GM12878 (cell line): Measurements from ENCODE around the gene QPCT.

Source experiments
- ASH2L ChIP-seq: fragments of 300-600, 200-600 bp; sonication (generic); IDR thresholded peaks from 2 replicates; pipeline ENCODE4 v1.6.1; 2017; ENCODE audit warnings: low read depth, mild to moderate bottlenecking, borderline replicate concordance
- CTCF ChIP-seq, 3 experiments: IDR thresholded peaks in 2 of 3; conservative IDR thresholded peaks in 1 of 3; 2 replicates each; pipeline ENCODE4 v1.5.1; 2011; ENCODE audit warnings: low read depth in 3 of 3, low read length in 3 of 3, mild to moderate bottlenecking in 3 of 3, control low read depth in 2 of 3, moderate library complexity in 2 of 3, inconsistent platforms in 1 of 3, mixed read lengths in 1 of 3; ENCODE audit not compliant: control insufficient read depth in 2 of 3, insufficient read depth in 1 of 3; ENCODE audit errors: extremely low read depth in 1 of 3
- EP300 ChIP-seq, 2 experiments: fragments of 150-350 bp in 1 of 2; IDR thresholded peaks; 2 replicates each; pipeline ENCODE4 v1.6.1; 2011 to 2012; ENCODE audit warnings: low read depth in 2 of 2, low read length in 2 of 2, borderline replicate concordance in 1 of 2, improper control_type of control experiment in 1 of 2, inconsistent platforms in 1 of 2; ENCODE audit not compliant: control insufficient read depth in 1 of 2
- GABPA ChIP-seq: IDR thresholded peaks from 2 replicates; pipeline ENCODE4 v1.6.1; 2014; ENCODE audit warnings: antibody characterized with exemption, low read depth, mild to moderate bottlenecking, inconsistent platforms
- HDAC6 ChIP-seq: fragments of 200-600 bp; sonication (generic); IDR thresholded peaks from one replicate; pipeline ENCODE4 v1.8.0; 2017; ENCODE audit warnings: antibody characterized with exemption; ENCODE audit not compliant: unreplicated experiment
- JUND ChIP-seq: IDR thresholded peaks from 2 replicates; pipeline ENCODE4 v1.6.1; 2012; ENCODE audit warnings: low read depth, mild to moderate bottlenecking, low read length, improper control_type of control experiment, moderate library complexity
- KDM1A ChIP-seq: fragments of 200-600 bp; sonication (generic); IDR thresholded peaks from 2 replicates; pipeline ENCODE4 v1.6.1; 2016; ENCODE audit warnings: borderline replicate concordance
- SIN3A ChIP-seq: IDR thresholded peaks from 2 replicates; pipeline ENCODE4 v1.6.1; 2012; ENCODE audit warnings: low read depth, low read length, improper control_type of control experiment
- TAF1 ChIP-seq: IDR thresholded peaks from 2 replicates; pipeline ENCODE4 v1.6.1; 2011; ENCODE audit warnings: mild to moderate bottlenecking, low read depth, low read length, borderline replicate concordance
- ZZZ3 ChIP-seq: IDR thresholded peaks from 2 replicates; pipeline ENCODE4 v1.6.1; 2011; ENCODE audit warnings: low read depth; ENCODE audit not compliant: control insufficient read depth, insufficient read length
- TF ChIP-seq, protein P1 (sequence below): IDR thresholded peaks from 2 replicates; pipeline ENCODE4 v1.6.1; 2012; ENCODE audit warnings: mild to moderate bottlenecking, low read depth, low read length

GRCh38 chr2:37357069-37357468 is 12.6 kb downstream of the QPCT start:
- TF ChIP-seq ASH2L (no peak), GABPA (no peak), ZZZ3 (no peak), JUND (no peak), TAF1 (no peak), SIN3A (no peak), CTCF (IDR thresholded peaks at IDR 0.05 in 2 of 3, conservative IDR thresholded peaks at IDR 0.05 in 1 of 3; ENCODE audit: control insufficient read depth in 2 of 3, extremely low read depth in 1 of 3, insufficient read depth in 1 of 3, low read depth in 3 of 3, low read length in 3 of 3) (no peak), EP300 (IDR thresholded peaks at IDR 0.05; ENCODE audit: borderline replicate concordance in 1 of 2, control insufficient read depth in 1 of 2, low read depth in 2 of 2, low read length in 2 of 2) (no peak), KDM1A (no peak), HDAC6 (no peak)
- TF ChIP-seq, protein P1, sequence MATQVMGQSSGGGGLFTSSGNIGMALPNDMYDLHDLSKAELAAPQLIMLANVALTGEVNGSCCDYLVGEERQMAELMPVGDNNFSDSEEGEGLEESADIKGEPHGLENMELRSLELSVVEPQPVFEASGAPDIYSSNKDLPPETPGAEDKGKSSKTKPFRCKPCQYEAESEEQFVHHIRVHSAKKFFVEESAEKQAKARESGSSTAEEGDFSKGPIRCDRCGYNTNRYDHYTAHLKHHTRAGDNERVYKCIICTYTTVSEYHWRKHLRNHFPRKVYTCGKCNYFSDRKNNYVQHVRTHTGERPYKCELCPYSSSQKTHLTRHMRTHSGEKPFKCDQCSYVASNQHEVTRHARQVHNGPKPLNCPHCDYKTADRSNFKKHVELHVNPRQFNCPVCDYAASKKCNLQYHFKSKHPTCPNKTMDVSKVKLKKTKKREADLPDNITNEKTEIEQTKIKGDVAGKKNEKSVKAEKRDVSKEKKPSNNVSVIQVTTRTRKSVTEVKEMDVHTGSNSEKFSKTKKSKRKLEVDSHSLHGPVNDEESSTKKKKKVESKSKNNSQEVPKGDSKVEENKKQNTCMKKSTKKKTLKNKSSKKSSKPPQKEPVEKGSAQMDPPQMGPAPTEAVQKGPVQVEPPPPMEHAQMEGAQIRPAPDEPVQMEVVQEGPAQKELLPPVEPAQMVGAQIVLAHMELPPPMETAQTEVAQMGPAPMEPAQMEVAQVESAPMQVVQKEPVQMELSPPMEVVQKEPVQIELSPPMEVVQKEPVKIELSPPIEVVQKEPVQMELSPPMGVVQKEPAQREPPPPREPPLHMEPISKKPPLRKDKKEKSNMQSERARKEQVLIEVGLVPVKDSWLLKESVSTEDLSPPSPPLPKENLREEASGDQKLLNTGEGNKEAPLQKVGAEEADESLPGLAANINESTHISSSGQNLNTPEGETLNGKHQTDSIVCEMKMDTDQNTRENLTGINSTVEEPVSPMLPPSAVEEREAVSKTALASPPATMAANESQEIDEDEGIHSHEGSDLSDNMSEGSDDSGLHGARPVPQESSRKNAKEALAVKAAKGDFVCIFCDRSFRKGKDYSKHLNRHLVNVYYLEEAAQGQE: no peak
